GM20000 (cell line): ENCODE data around the gene GPD1L.

Experiments used
- DNase-seq: peaks from one replicate; pipeline ENCODE4 v3.0.0; 2012; ENCODE audit warnings: low spot score
- CTCF ChIP-seq: IDR thresholded peaks from 2 replicates; pipeline ENCODE4 v1.5.1; 2012; ENCODE audit warnings: mild to moderate bottlenecking, control low read depth; ENCODE audit errors: extremely low read depth, missing control alignments

Gene GPD1L

GRCh38 chr3:32117320-32117719 lies 10.9 kb downstream of the GPD1L start:
- TF ChIP-seq CTCF: no peak
- DNase-seq: no peak

GRCh38 chr3:32118215-32118614 lies 11.8 kb downstream of the GPD1L start:
- no peak for TF ChIP-seq CTCF
- no peak for DNase-seq

- no peak for DNase-seq
- no peak for TF ChIP-seq CTCF
These were observed 14.1 kb downstream of the GPD1L start for GRCh38 chr3:32120471-32120870.

- DNase-seq: no peak
- no peak for TF ChIP-seq CTCF
These were observed 14.7 kb downstream of the GPD1L start for GRCh38 chr3:32121137-32121536.

GRCh38 chr3:32123620-32124019 lies 17.2 kb downstream of the GPD1L start:
- TF ChIP-seq CTCF: no peak
- no peak for DNase-seq

GRCh38 chr3:32125012-32125411 lies 18.6 kb downstream of the GPD1L start:
- TF ChIP-seq CTCF: no peak
- DNase-seq: no peak

GRCh38 chr3:32126305-32127015 lies 20.0 kb downstream of the GPD1L start:
- no peak for TF ChIP-seq CTCF
- no peak for DNase-seq
